HEK293 (cell line): ENCODE data around the gene CD9.

Experiments
- CTCF ChIA-PET: fragments of 350-600 bp; formaldehyde crosslinking; extraction: SDS; loops from one replicate; lab custom pipeline; 2021; ENCODE audit warnings: antibody characterized with exemption; lab: Yijun Ruan, JAX
- POLR2A ChIA-PET: fragments of 300-600 bp; formaldehyde crosslinking; extraction: SDS; loops from one replicate; lab custom pipeline; 2020; ENCODE audit warnings: antibody characterized with exemption, inconsistent platforms; lab: Yijun Ruan, JAX
- H3K27ac ChIP-seq: fragments of 200-500 bp; sonication (Bioruptor generic); 2 replicates; pipeline ENCODE4 v1.5.1; 2014; ENCODE audit warnings: low read depth, low read length, control low read depth, inconsistent platforms; ENCODE audit errors: extremely low read depth
- H3K36me3 ChIP-seq, 2 experiments: fragments of 200-500 bp in 1 of 2; sonication (Bioruptor generic) in 1 of 2; 1 replicate in 1 of 2; 2 replicates in 1 of 2; pipeline ENCODE4 v1.5.1; 2014 to 2017; ENCODE audit warnings: inconsistent platforms in 2 of 2, low read length in 2 of 2; ENCODE audit not compliant: control insufficient read depth in 2 of 2, insufficient read depth in 1 of 2
- H3K4me1 ChIP-seq: fragments of 200-500 bp; sonication (Bioruptor generic); 2 replicates; pipeline ENCODE4 v1.5.1; 2014; ENCODE audit warnings: mild to moderate bottlenecking, low read length, inconsistent platforms; ENCODE audit not compliant: control insufficient read depth, insufficient read depth
- H3K4me3 ChIP-seq: 2 replicates; pipeline ENCODE4 v1.5.1; 2011; ENCODE audit warnings: low read depth, mild to moderate bottlenecking, control low read depth, low read length, moderate library complexity
- H3K9me3 ChIP-seq: fragments of 200-500 bp; sonication (Bioruptor generic); 2 replicates; pipeline ENCODE4 v1.5.1; 2014; ENCODE audit warnings: low read depth, low read length, inconsistent platforms; ENCODE audit not compliant: control insufficient read depth, insufficient read depth
- ZFHX2 ChIP-seq: fragments of 450-650 bp; formaldehyde crosslinking; conservative IDR thresholded peaks from 2 replicates; pipeline ENCODE4 v1.5.1; 2016; ENCODE audit warnings: missing biosample characterization, missing genetic modification characterization
- ZFP69B ChIP-seq: fragments of 450-650 bp; formaldehyde crosslinking; IDR thresholded peaks from 2 replicates; pipeline ENCODE4 v1.5.1; 2016; ENCODE audit warnings: missing biosample characterization, missing genetic modification characterization
- ZNF292 ChIP-seq: fragments of 450-650 bp; formaldehyde crosslinking; IDR thresholded peaks from 2 replicates; pipeline ENCODE4 v1.5.1; 2016; ENCODE audit warnings: low read depth, missing biosample characterization, missing genetic modification characterization, borderline replicate concordance
- ZNF350 ChIP-seq: fragments of 450-650 bp; formaldehyde crosslinking; IDR thresholded peaks from 2 replicates; pipeline ENCODE4 v1.5.0; 2017; ENCODE audit warnings: missing biosample characterization, mild to moderate bottlenecking, missing genetic modification characterization
- ZNF366 ChIP-seq: fragments of 450-650 bp; formaldehyde crosslinking; conservative IDR thresholded peaks from 2 replicates; pipeline ENCODE4 v1.5.1; 2016; ENCODE audit warnings: missing biosample characterization, missing genetic modification characterization
- ZNF394 ChIP-seq: fragments of 450-650 bp; formaldehyde crosslinking; IDR thresholded peaks from 2 replicates; pipeline ENCODE4 v1.5.1; 2016; ENCODE audit warnings: missing biosample characterization, missing genetic modification characterization, mild to moderate bottlenecking, moderate library complexity, borderline replicate concordance
- ZNF473 ChIP-seq: fragments of 450-650 bp; formaldehyde crosslinking; IDR thresholded peaks from 2 replicates; pipeline ENCODE4 v1.5.1; 2017; ENCODE audit warnings: missing biosample characterization, missing genetic modification characterization
- ZSCAN23 ChIP-seq: fragments of 450-650 bp; formaldehyde crosslinking; IDR thresholded peaks from 2 replicates; pipeline ENCODE4 v1.5.1; 2016; ENCODE audit warnings: missing biosample characterization, missing genetic modification characterization
- ZXDB ChIP-seq: fragments of 450-650 bp; formaldehyde crosslinking; IDR thresholded peaks from 2 replicates; pipeline ENCODE4 v1.5.1; 2016; ENCODE audit warnings: missing biosample characterization, missing genetic modification characterization
- TF ChIP-seq, protein P1 (sequence below): fragments of 450-650 bp; formaldehyde crosslinking; conservative IDR thresholded peaks from 2 replicates; pipeline ENCODE4 v1.5.1; 2016; ENCODE audit warnings: low read depth, missing biosample characterization, missing genetic modification characterization
- TF ChIP-seq, protein P2 (sequence below): fragments of 450-650 bp; formaldehyde crosslinking; IDR thresholded peaks from 2 replicates; pipeline ENCODE4 v1.5.1; 2017; ENCODE audit warnings: missing biosample characterization, mild to moderate bottlenecking, missing genetic modification characterization, moderate library complexity
- TF ChIP-seq, protein P3 (sequence below): fragments of 450-650 bp; formaldehyde crosslinking; IDR thresholded peaks from 2 replicates; pipeline ENCODE4 v1.5.1; 2017; ENCODE audit warnings: missing biosample characterization, missing genetic modification characterization
- TF ChIP-seq, protein P4 (sequence below): fragments of 450-650 bp; formaldehyde crosslinking; IDR thresholded peaks from 2 replicates; pipeline ENCODE4 v1.5.1; 2016; ENCODE audit warnings: missing biosample characterization, missing genetic modification characterization

Gene CD9

DNA sequence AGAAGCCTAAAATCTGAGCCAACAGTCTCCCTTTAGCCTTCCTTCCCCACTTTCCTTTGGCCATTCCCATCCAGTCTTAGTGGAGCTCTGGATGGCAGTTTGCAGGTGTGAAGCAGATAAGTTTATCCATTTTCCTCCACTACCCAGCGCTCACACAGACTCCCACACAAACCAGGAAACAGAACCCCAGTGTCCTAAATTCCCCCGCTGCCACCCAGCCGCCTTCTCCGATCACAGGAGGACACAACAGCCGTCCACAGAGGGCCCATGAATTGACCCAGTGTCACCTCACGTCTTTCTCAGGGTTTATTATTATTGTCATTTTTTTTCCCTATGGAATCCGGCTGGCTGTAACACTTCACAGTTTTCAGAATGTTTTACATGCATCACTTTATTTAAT lies 16.4 kb downstream of the CD9 start:
- Histone ChIP-seq H3K4me3 (no peak overlapping the region), H3K9me3 (no peaks in the 10 kb centered on the region), H3K27ac (no peak overlapping the region), H3K36me3 (no peaks in the 10 kb centered on the region), H3K4me1 (no peaks in the 10 kb centered on the region)
- ChIA-PET CTCF (interaction anchor here (1.0 to 1.7 kb wide), 2 partner anchors 21 to 62 kb away, joined by 4 to 5 read pairs; no protein-coding TSS in a partner anchor), POLR2A (no interaction called here)
- TF ChIP-seq, protein P1, sequence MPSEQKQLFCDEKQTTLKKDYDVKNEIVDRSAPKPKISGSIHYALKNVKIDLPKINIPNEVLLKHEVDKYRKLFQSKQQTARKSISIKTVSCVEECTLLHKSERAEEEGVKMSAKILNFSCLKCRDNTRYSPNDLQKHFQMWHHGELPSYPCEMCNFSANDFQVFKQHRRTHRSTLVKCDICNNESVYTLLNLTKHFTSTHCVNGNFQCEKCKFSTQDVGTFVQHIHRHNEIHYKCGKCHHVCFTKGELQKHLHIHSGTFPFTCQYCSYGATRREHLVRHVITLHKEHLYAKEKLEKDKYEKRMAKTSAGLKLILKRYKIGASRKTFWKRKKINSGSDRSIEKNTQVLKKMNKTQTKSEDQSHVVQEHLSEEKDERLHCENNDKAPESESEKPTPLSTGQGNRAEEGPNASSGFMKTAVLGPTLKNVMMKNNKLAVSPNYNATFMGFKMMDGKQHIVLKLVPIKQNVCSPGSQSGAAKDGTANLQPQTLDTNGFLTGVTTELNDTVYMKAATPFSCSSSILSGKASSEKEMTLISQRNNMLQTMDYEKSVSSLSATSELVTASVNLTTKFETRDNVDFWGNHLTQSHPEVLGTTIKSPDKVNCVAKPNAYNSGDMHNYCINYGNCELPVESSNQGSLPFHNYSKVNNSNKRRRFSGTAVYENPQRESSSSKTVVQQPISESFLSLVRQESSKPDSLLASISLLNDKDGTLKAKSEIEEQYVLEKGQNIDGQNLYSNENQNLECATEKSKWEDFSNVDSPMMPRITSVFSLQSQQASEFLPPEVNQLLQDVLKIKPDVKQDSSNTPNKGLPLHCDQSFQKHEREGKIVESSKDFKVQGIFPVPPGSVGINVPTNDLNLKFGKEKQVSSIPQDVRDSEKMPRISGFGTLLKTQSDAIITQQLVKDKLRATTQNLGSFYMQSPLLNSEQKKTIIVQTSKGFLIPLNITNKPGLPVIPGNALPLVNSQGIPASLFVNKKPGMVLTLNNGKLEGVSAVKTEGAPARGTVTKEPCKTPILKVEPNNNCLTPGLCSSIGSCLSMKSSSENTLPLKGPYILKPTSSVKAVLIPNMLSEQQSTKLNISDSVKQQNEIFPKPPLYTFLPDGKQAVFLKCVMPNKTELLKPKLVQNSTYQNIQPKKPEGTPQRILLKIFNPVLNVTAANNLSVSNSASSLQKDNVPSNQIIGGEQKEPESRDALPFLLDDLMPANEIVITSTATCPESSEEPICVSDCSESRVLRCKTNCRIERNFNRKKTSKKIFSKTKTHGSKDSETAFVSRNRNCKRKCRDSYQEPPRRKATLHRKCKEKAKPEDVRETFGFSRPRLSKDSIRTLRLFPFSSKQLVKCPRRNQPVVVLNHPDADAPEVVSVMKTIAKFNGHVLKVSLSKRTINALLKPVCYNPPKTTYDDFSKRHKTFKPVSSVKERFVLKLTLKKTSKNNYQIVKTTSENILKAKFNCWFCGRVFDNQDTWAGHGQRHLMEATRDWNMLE (tag by site-specific recombination): no peak
- TF ChIP-seq ZSCAN23 (tag by site-specific recombination): no peak
- TF ChIP-seq, protein P2, sequence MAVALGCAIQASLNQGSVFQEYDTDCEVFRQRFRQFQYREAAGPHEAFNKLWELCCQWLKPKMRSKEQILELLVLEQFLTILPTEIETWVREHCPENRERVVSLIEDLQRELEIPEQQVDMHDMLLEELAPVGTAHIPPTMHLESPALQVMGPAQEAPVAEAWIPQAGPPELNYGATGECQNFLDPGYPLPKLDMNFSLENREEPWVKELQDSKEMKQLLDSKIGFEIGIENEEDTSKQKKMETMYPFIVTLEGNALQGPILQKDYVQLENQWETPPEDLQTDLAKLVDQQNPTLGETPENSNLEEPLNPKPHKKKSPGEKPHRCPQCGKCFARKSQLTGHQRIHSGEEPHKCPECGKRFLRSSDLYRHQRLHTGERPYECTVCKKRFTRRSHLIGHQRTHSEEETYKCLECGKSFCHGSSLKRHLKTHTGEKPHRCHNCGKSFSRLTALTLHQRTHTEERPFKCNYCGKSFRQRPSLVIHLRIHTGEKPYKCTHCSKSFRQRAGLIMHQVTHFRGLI: no peak
- TF ChIP-seq, protein P3, sequence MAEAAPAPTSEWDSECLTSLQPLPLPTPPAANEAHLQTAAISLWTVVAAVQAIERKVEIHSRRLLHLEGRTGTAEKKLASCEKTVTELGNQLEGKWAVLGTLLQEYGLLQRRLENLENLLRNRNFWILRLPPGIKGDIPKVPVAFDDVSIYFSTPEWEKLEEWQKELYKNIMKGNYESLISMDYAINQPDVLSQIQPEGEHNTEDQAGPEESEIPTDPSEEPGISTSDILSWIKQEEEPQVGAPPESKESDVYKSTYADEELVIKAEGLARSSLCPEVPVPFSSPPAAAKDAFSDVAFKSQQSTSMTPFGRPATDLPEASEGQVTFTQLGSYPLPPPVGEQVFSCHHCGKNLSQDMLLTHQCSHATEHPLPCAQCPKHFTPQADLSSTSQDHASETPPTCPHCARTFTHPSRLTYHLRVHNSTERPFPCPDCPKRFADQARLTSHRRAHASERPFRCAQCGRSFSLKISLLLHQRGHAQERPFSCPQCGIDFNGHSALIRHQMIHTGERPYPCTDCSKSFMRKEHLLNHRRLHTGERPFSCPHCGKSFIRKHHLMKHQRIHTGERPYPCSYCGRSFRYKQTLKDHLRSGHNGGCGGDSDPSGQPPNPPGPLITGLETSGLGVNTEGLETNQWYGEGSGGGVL (tag by site-specific recombination): no peak
- TF ChIP-seq ZNF473 (tag by site-specific recombination): no peak
- TF ChIP-seq ZNF350: no peak
- no peak for TF ChIP-seq ZFP69B (tag by site-specific recombination)
- no peak for TF ChIP-seq ZNF394 (tag by site-specific recombination)
- no peak for TF ChIP-seq ZXDB (tag by site-specific recombination)
- no peak for TF ChIP-seq ZNF292 (tag by site-specific recombination)
- TF ChIP-seq, protein P4, sequence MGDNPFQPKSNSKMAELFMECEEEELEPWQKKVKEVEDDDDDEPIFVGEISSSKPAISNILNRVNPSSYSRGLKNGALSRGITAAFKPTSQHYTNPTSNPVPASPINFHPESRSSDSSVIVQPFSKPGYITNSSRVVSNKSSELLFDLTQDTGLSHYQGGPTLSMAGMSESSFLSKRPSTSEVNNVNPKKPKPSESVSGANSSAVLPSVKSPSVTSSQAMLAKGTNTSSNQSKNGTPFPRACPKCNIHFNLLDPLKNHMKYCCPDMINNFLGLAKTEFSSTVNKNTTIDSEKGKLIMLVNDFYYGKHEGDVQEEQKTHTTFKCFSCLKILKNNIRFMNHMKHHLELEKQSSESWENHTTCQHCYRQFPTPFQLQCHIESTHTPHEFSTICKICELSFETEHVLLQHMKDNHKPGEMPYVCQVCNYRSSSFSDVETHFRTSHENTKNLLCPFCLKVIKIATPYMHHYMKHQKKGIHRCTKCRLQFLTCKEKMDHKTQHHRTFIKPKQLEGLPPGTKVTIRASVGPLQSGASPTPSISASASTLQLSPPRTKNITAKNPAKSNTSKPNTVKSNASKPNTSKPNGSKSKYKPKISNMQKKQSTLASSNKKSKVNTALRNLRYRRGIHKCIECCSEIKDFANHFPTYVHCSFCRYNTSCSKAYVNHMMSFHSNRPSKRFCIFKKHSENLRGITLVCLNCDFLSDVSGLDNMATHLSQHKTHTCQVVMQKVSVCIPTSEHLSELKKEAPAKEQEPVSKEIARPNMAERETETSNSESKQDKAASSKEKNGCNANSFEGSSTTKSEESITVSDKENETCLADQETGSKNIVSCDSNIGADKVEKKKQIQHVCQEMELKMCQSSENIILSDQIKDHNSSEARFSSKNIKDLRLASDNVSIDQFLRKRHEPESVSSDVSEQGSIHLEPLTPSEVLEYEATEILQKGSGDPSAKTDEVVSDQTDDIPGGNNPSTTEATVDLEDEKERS (tag by site-specific recombination): no peak
- TF ChIP-seq ZNF366 (tag by site-specific recombination): no peak
- TF ChIP-seq ZFHX2 (tag by site-specific recombination): no peak
